Measurements from ENCODE around the gene SRSF1. TPM values are rescaled to one million over a fixed set of nuclear protein-coding genes. Genes with fewer than 3 reads are reported as not detected.
A peak's percentile ranks its signal among the peaks of the same experiment; 100 is the strongest.

SRSF1 gene
- total RNA-seq, 1 donor from 2014 or later, result 158 TPM

- DNase-seq (ENCODE audit: extremely low spot score, unreplicated experiment), result no peak
- TF ChIP-seq CTCF (IDR thresholded peaks at IDR 0.05), result no peak
- Mint-ChIP-seq H3K36me3 (ENCODE audit: unreplicated experiment) (no peaks in the 10 kb centered on the region), H3K9me3 (ENCODE audit: unreplicated experiment) (no peaks in the 10 kb centered on the region), H3K4me3 (ENCODE audit: unreplicated experiment) (no peak overlapping the region), H3K27ac (ENCODE audit: unreplicated experiment) (no peak overlapping the region), H3K27me3 (ENCODE audit: unreplicated experiment) (no peaks in the 10 kb centered on the region), H3K4me1 (ENCODE audit: unreplicated experiment) (peaks cover 34% of the 10 kb centered on the region)
Measured at GRCh38 chr17:57991537-57991936, 15.5 kb downstream of the SRSF1 start.

- DNase-seq (ENCODE audit: extremely low spot score, unreplicated experiment), result no peak
- Mint-ChIP-seq H3K4me1 (ENCODE audit: unreplicated experiment) (peaks cover 45% of the 10 kb centered on the region), H3K27ac (ENCODE audit: unreplicated experiment) (peak overlapping the region; percentile 90), H3K27me3 (ENCODE audit: unreplicated experiment) (no peaks in the 10 kb centered on the region), H3K4me3 (ENCODE audit: unreplicated experiment) (peak overlapping the region; percentile 22), H3K9me3 (ENCODE audit: unreplicated experiment) (no peaks in the 10 kb centered on the region), H3K36me3 (ENCODE audit: unreplicated experiment) (no peaks in the 10 kb centered on the region)
- TF ChIP-seq CTCF (IDR thresholded peaks at IDR 0.05), result no peak
Measured at GRCh38 chr17:57990037-57990436, 17.0 kb downstream of the SRSF1 start.

GRCh38 chr17:57988301-57989250, 18.5 kb downstream of the SRSF1 start:
- no peak for TF ChIP-seq CTCF (IDR thresholded peaks at IDR 0.05)
- peak overlapping the region; percentile 90 for H3K27ac Mint-ChIP-seq (ENCODE audit: unreplicated experiment)
- H3K4me1 Mint-ChIP-seq (ENCODE audit: unreplicated experiment), result peaks cover 55% of the 10 kb centered on the region
- H3K36me3 Mint-ChIP-seq (ENCODE audit: unreplicated experiment), result no peaks in the 10 kb centered on the region
- DNase-seq (ENCODE audit: extremely low spot score, unreplicated experiment), result peak; percentile 92
- no peaks in the 10 kb centered on the region for H3K27me3 Mint-ChIP-seq (ENCODE audit: unreplicated experiment)
- no peaks in the 10 kb centered on the region for H3K9me3 Mint-ChIP-seq (ENCODE audit: unreplicated experiment)
- peak overlapping the region; percentile 81 for H3K4me3 Mint-ChIP-seq (ENCODE audit: unreplicated experiment)

GRCh38 chr17:57987581-57988300, 19.3 kb downstream of the SRSF1 start, which contains the start of gene VEZF1:
Gene VEZF1, minus strand, starts transcription at chr17:57988254. Its CDS starts 143 bp downstream, at chr17:57988111.
- no peak for TF ChIP-seq CTCF (IDR thresholded peaks at IDR 0.05)
- Mint-ChIP-seq H3K36me3 (ENCODE audit: unreplicated experiment) (peaks cover 3% of the 10 kb centered on the region), H3K4me3 (ENCODE audit: unreplicated experiment) (peak within 1 kb of the TSS; percentile 83), H3K27me3 (ENCODE audit: unreplicated experiment) (no peaks in the 10 kb centered on the region), H3K4me1 (ENCODE audit: unreplicated experiment) (peaks cover 63% of the 10 kb centered on the region), H3K27ac (ENCODE audit: unreplicated experiment) (peak within 1 kb of the TSS; percentile 94), H3K9me3 (ENCODE audit: unreplicated experiment) (no peaks in the 10 kb centered on the region)
- no peak for DNase-seq (ENCODE audit: extremely low spot score, unreplicated experiment)
